Prostate gland (tissue), 2 donors: Measurements from ENCODE around the gene MT1B. TPM values are rescaled to one million over a fixed set of nuclear protein-coding genes. Genes with fewer than 3 reads are reported as not detected.

ENCODE experiments used
- DNase-seq: peaks from one replicate; pipeline ENCODE4 v3.0.0-alpha.2; 2019; ENCODE audit warnings: low spot score
- H3K27ac ChIP-seq, 2 donors: fragments of 200-600 bp; sonication (generic); 2 replicates each; pipeline ENCODE4 v1.5.1; 2017 to 2019
- H3K27me3 ChIP-seq: fragments of 200-600 bp; sonication (generic); replicated peaks from 2 replicates; pipeline ENCODE4 v1.5.1; 2019; ENCODE audit not compliant: insufficient read depth
- H3K36me3 ChIP-seq, 2 donors: fragments of 200-600 bp; sonication (generic); 1 replicate in 1 of 2; 2 replicates in 1 of 2; pipeline versions ENCODE4 v1.5.1 to v1.8.1; 2017 to 2019
- H3K4me1 ChIP-seq: fragments of 200-600 bp; sonication (generic); replicated peaks from 2 replicates; pipeline ENCODE4 v1.5.1; 2019
- H3K4me3 ChIP-seq, 2 donors: fragments of 200-600 bp; sonication (generic); 2 replicates each; pipeline ENCODE4 v1.5.1; 2017 to 2019
- H3K9me3 ChIP-seq: fragments of 200-600 bp; sonication (generic); 2 replicates; pipeline ENCODE4 v1.5.1; 2017
- CTCF ChIP-seq, 4 experiments: fragments of 200-600 bp in 2 of 4; fragments of 450-650 bp in 2 of 4; sonication (generic) in 2 of 4; IDR thresholded peaks; 1 replicate in 3 of 4; 2 replicates in 1 of 4; pipeline ENCODE4 v1.5.1; 2016 to 2019; ENCODE audit warnings: antibody characterized with exemption in 4 of 4, mild to moderate bottlenecking in 2 of 4, moderate library complexity in 2 of 4
- POLR2A ChIP-seq: fragments of 450-650 bp; IDR thresholded peaks from one replicate; pipeline ENCODE4 v1.6.1; 2016; ENCODE audit warnings: antibody characterized with exemption, mild to moderate bottlenecking
- POLR2AphosphoS5 ChIP-seq: sonication (generic); formaldehyde crosslinking; IDR thresholded peaks from one replicate; pipeline ENCODE4 v1.6.1; 2017; ENCODE audit warnings: antibody characterized with exemption
- WGBS: methylation state at CpG from one replicate; pipeline ENCODE4 v1.1.5; 2018; 5-methylcytosine and 5-hydroxymethylcytosine counted together
- intact Hi-C: fragments of 100-400 bp; cut with DNase I; formaldehyde crosslinking; loops from one replicate; pipeline ENCODE4 v1.14.2; 2022
- total RNA-seq, 2 donors: library from RNA; depleted of rRNA; stranded (reverse); fragments of >200 nt; gene quantifications; one replicate each; pipeline ENCODE4 v1.1.0, GENCODE V29; 2016

Gene MT1B
- not detected for total RNA-seq

GRCh38 chr16:56651586-56651985 lies at the start of gene MT1B:
Gene MT1B, plus strand, starts transcription at chr16:56651886. Its CDS starts 68 bp downstream, at chr16:56651954.
- no peaks in the 10 kb centered on the region for H3K36me3 ChIP-seq
- no peaks in the 10 kb centered on the region for H3K27me3 ChIP-seq
- H3K9me3 ChIP-seq = no peaks in the 10 kb centered on the region
- intact Hi-C loops = no loop called here
- DNase-seq = no peak
- TF ChIP-seq POLR2A (no peak), POLR2AphosphoS5 (no peak)
- H3K4me1 ChIP-seq = no peaks in the 10 kb centered on the region
- no peak within 1 kb of the TSS for H3K27ac ChIP-seq
- 85% methylated on average over 7 of the region's 7 CpGs for WGBS
- no peak within 1 kb of the TSS for H3K4me3 ChIP-seq

GRCh38 chr16:56603589-56603988 lies 48.1 kb upstream of the MT1B start:
- TF ChIP-seq POLR2AphosphoS5 (peak; percentile 38), POLR2A (no peak), CTCF (IDR thresholded peaks at IDR 0.05) (peak in 3 of 4 experiments; percentile 51 to 67 (median 60))
- H3K27me3 ChIP-seq = no peaks in the 10 kb centered on the region
- no peaks in the 10 kb centered on the region for H3K36me3 ChIP-seq
- no peak overlapping the region for H3K27ac ChIP-seq
- peaks cover 17% of the 10 kb centered on the region for H3K4me1 ChIP-seq
- WGBS = 41% methylated on average over 4 of the region's 4 CpGs
- H3K9me3 ChIP-seq = no peaks in the 10 kb centered on the region
- peak; percentile 51 for DNase-seq
- H3K4me3 ChIP-seq = no peak overlapping the region
- intact Hi-C loops = loop anchor here (5.0 kb wide), 1 partner anchor 99 kb away; no protein-coding TSS in a partner anchor

GRCh38 chr16:56604966-56605365 lies 46.7 kb upstream of the MT1B start:
- no peak for TF ChIP-seq POLR2A
- no peak for TF ChIP-seq CTCF (IDR thresholded peaks at IDR 0.05)
- no peak for TF ChIP-seq POLR2AphosphoS5
- 88% methylated on average over 4 of the region's 4 CpGs for WGBS
- H3K9me3 ChIP-seq = no peaks in the 10 kb centered on the region
- peaks cover 17% of the 10 kb centered on the region for H3K4me1 ChIP-seq
- no peaks in the 10 kb centered on the region for H3K27me3 ChIP-seq
- peak overlapping the region in 1 of 2 donors; percentile 86 for H3K27ac ChIP-seq
- intact Hi-C loops = loop anchor here (5.0 kb wide), 2 partner anchors 77 to 97 kb away; partner anchors contain the start of gene MT1X
- H3K36me3 ChIP-seq = no peaks in the 10 kb centered on the region
- DNase-seq = no peak
- H3K4me3 ChIP-seq = no peak overlapping the region

- Histone ChIP-seq H3K9me3 (no peaks in the 10 kb centered on the region), H3K27ac (peak overlapping the region; percentile 86 to 90), H3K36me3 (no peaks in the 10 kb centered on the region), H3K27me3 (no peaks in the 10 kb centered on the region), H3K4me1 (peaks cover 22% of the 10 kb centered on the region), H3K4me3 (no peak overlapping the region)
- TF ChIP-seq CTCF (IDR thresholded peaks at IDR 0.05) (no peak), POLR2AphosphoS5 (no peak), POLR2A (no peak)
- DNase-seq = no peak
- intact Hi-C loops = loop anchor here (5.0 kb wide), 1 partner anchor 77 kb away; the partner anchor contains the start of gene MT1X
- WGBS = 90% methylated on average over 1 of the region's 1 CpG
These were observed 46.2 kb upstream of the MT1B start for GRCh38 chr16:56605475-56605874.

GRCh38 chr16:56606071-56606475 lies 45.6 kb upstream of the MT1B start:
- peaks cover 22% of the 10 kb centered on the region for H3K4me1 ChIP-seq
- H3K27me3 ChIP-seq = no peaks in the 10 kb centered on the region
- no peak for DNase-seq
- TF ChIP-seq POLR2A (no peak), CTCF (IDR thresholded peaks at IDR 0.05) (no peak), POLR2AphosphoS5 (no peak)
- no peak overlapping the region for H3K4me3 ChIP-seq
- 49% methylated on average over 3 of the region's 3 CpGs for WGBS
- no peaks in the 10 kb centered on the region for H3K36me3 ChIP-seq
- H3K27ac ChIP-seq = peak overlapping the region; percentile 86 to 90
- intact Hi-C loops = loop anchor here (5.0 kb wide), 1 partner anchor 76 kb away; the partner anchor contains the start of gene MT1X
- no peaks in the 10 kb centered on the region for H3K9me3 ChIP-seq
